OCI-LY7 (cell line): ENCODE data around the gene NAA60. TPM values are rescaled to one million over a fixed set of nuclear protein-coding genes. Genes with fewer than 3 reads are reported as not detected.

ENCODE experiments used
- BruUV-seq: library from RNA; stranded (reverse); fragments of 400-500 nt; replicated peaks from 2 replicates; lab custom pipeline; 2021; lab: Mats Ljungman, UMichigan
- CTCF ChIA-PET: fragments of 300-600 bp; sonication (Branson Sonifier 250); formaldehyde crosslinking; loops from one replicate; lab custom pipeline; 2022; ENCODE audit warnings: antibody characterized with exemption; ENCODE audit not compliant: unreplicated experiment; lab: Charles Lee
- POLR2A ChIA-PET: fragments of 300-600 bp; sonication (Branson Sonifier 250); formaldehyde crosslinking; loops from one replicate; lab custom pipeline; 2022; ENCODE audit warnings: antibody characterized with exemption; lab: Charles Lee
- DNase-seq: peaks from one replicate; pipeline ENCODE4 v3.0.0-alpha.2; 2015; ENCODE audit warnings: low spot score
- H2AFZ ChIP-seq: fragments of 200-600 bp; sonication (generic), shearing (Covaris generic); 2 replicates; pipeline ENCODE4 v1.6.1; 2014; ENCODE audit warnings: mild to moderate bottlenecking, antibody characterized with exemption, low read length, moderate library complexity
- H3K27ac ChIP-seq: fragments of 200-600 bp; sonication (generic); 2 replicates; pipeline ENCODE4 v1.5.1; 2014; ENCODE audit warnings: mixed run types, low read depth, mild to moderate bottlenecking, moderate library complexity, low read length, inconsistent platforms; ENCODE audit not compliant: poor library complexity, severe bottlenecking
- H3K36me3 ChIP-seq: fragments of 200-600 bp; sonication (generic); 2 replicates; pipeline ENCODE4 v1.6.1; 2014; ENCODE audit warnings: mild to moderate bottlenecking, antibody characterized with exemption, low read length, moderate library complexity, mixed read lengths; ENCODE audit not compliant: insufficient read depth
- H3K4me1 ChIP-seq: fragments of 200-600 bp; sonication (generic); 2 replicates; pipeline ENCODE4 v1.5.1; 2014; ENCODE audit warnings: mild to moderate bottlenecking, low read length; ENCODE audit not compliant: insufficient read depth, poor library complexity, severe bottlenecking
- H3K4me2 ChIP-seq: fragments of 200-600 bp; sonication (generic); 2 replicates; pipeline ENCODE4 v1.6.1; 2014; ENCODE audit warnings: mild to moderate bottlenecking, low read length
- H3K4me3 ChIP-seq: fragments of 200-600 bp; sonication (generic); 2 replicates; pipeline ENCODE4 v1.5.1; 2014; ENCODE audit warnings: mild to moderate bottlenecking, low read depth, low read length; ENCODE audit not compliant: poor library complexity, severe bottlenecking
- H3K79me2 ChIP-seq: fragments of 200-600 bp; sonication (generic); 2 replicates; pipeline ENCODE4 v1.6.1; 2016; ENCODE audit warnings: low read depth, mild to moderate bottlenecking, low read length, moderate library complexity, mixed read lengths; ENCODE audit not compliant: insufficient read depth
- H3K9me2 ChIP-seq: fragments of 200-600 bp; sonication (generic); 2 replicates; pipeline ENCODE4 v1.6.1; 2016; ENCODE audit warnings: mild to moderate bottlenecking, low read length, mixed read lengths; ENCODE audit not compliant: insufficient read depth
- H3K9me3 ChIP-seq: fragments of 200-600 bp; sonication (generic); 2 replicates; pipeline ENCODE4 v1.6.1; 2014; ENCODE audit warnings: mild to moderate bottlenecking, mixed run types, low read length, mixed read lengths
- H4K20me1 ChIP-seq: fragments of 200-600 bp; sonication (generic); 2 replicates; pipeline ENCODE4 v1.6.1; 2014; ENCODE audit warnings: mild to moderate bottlenecking, antibody characterized with exemption, low read length, moderate library complexity, mixed read lengths; ENCODE audit not compliant: insufficient read depth
- CTCF ChIP-seq: fragments of 200-600 bp; sonication (generic); conservative IDR thresholded peaks from 2 replicates; pipeline ENCODE4 v1.5.1; 2014; ENCODE audit warnings: mild to moderate bottlenecking, antibody characterized with exemption, low read length, moderate library complexity, mixed read lengths
- EZH2phosphoT487 ChIP-seq: fragments of 200-600 bp; sonication (generic); IDR thresholded peaks from 2 replicates; pipeline ENCODE4 v1.6.1; 2018; ENCODE audit warnings: low read depth, borderline replicate concordance, mild to moderate bottlenecking, mixed run types, antibody characterized with exemption, low read length, moderate library complexity, mixed read lengths
- intact Hi-C: fragments of 100-400 bp; cut with micrococcal nuclease; formaldehyde crosslinking; loops from one replicate; pipeline ENCODE4 v1.10.0; 2022; ENCODE audit not compliant: unreplicated experiment
- total RNA-seq, 2 experiments: library from RNA; depleted of rRNA in 1 of 2; stranded (reverse); fragments of >200 nt in 1 of 2; shearing (Covaris generic) in 1 of 2; gene quantifications; 2 replicates each; pipeline ENCODE4 v1.2.3, GENCODE V29; 2014 to 2022

NAA60 gene
- total RNA-seq, 2 experiments from 2014 or later = 24.8 to 40.1 TPM

- Histone ChIP-seq H3K9me3 (no peaks in the 10 kb centered on the region), H3K27ac (no peak overlapping the region), H3K4me2 (no peak overlapping the region), H3K4me1 (no peaks in the 10 kb centered on the region), H3K36me3 (peaks cover 51% of the 10 kb centered on the region), H3K4me3 (no peak overlapping the region), H3K9me2 (no peaks in the 10 kb centered on the region), H3K79me2 (no peaks in the 10 kb centered on the region), H4K20me1 (no peaks in the 10 kb centered on the region), H2AFZ (no peak overlapping the region)
- no TSS peak for BruUV-seq
- intact Hi-C loops = no loop called here
- no peak for TF ChIP-seq CTCF
- TF ChIP-seq EZH2phosphoT487 = no peak
- DNase-seq = no peak
- ChIA-PET POLR2A (interaction anchor here (0.5 kb wide), 1 partner anchor 22 kb away, joined by 3 read pairs; no protein-coding TSS in a partner anchor), CTCF (no interaction called here)
Observed at GRCh38 chr16:3485097-3485745, 41.7 kb downstream of the NAA60 start.

DNA sequence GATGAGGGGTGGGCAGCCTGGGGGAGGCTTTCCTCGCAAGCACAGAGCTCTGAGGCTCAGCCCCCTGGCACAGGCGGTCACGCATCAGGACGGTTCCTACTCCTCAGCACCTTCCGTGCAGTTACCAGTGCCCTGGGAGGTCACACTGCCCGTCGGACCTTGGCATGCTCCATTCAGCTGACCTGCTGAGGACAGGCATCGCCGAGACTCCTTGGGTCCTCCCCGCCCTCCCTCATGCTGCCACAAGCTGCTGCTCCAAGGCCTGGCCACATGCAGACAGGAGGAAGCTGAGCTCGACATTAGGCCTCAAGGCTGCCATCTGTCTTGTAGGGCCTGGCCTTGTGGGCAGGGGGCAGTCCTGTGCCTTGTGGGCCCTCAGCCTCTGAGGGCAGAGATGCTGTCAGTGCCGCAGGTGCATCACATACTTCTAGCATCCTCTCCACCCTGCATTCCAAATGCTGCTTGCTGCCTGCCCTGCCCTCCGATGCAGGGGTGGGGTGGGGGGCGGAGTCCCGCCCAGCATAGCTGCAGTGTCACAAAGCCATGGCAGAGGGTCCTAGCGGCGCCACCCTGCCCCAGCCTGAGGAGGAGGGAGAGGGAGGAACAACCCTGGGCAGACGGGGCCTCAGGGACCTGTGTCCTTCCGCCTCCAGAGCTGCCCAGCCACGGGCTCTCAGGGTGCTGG lies 42.5 kb downstream of the NAA60 start:
- CTCF ChIA-PET = no interaction called here
- intact Hi-C loops = no loop called here
- H3K9me2 ChIP-seq = no peaks in the 10 kb centered on the region
- TF ChIP-seq CTCF (no peak), EZH2phosphoT487 (no peak)
- no peaks in the 10 kb centered on the region for H3K9me3 ChIP-seq
- BruUV-seq = no TSS peak
- H3K27ac ChIP-seq = no peak overlapping the region
- no peaks in the 10 kb centered on the region for H4K20me1 ChIP-seq
- no peak overlapping the region for H2AFZ ChIP-seq
- peaks cover 48% of the 10 kb centered on the region for H3K36me3 ChIP-seq
- POLR2A ChIA-PET = no interaction called here
- no peaks in the 10 kb centered on the region for H3K79me2 ChIP-seq
- no peak overlapping the region for H3K4me3 ChIP-seq
- DNase-seq = no peak
- H3K4me1 ChIP-seq = no peaks in the 10 kb centered on the region
- H3K4me2 ChIP-seq = no peak overlapping the region
